HG03139 (cell line): ENCODE data around the gene ARFGAP2.
"Not testable (repeated sequence)": the region's sequence is repeated elsewhere in the genome, so short reads cannot be mapped to it uniquely, and the experiment has no call there.

Experiments
- ATAC-seq: cut with Tn5 transposase; IDR thresholded peaks from one replicate; pipeline ENCODE4 v1.9.1; 2021; ENCODE audit not compliant: unreplicated experiment

ARFGAP2 gene

GRCh38 chr11:47118958-47119688 lies 57.6 kb downstream of the ARFGAP2 start:
- not testable (repeated sequence) for ATAC-seq
